ENCODE data around the gene SAV1. TPM values are rescaled to one million over a fixed set of nuclear protein-coding genes. Genes with fewer than 3 reads are reported as not detected.
A peak's percentile ranks its signal among the peaks of the same experiment; 100 is the strongest.

SAV1 gene
- total and polyA plus RNA-seq, 2 of the 4 experiments (the other 2 are of a cell fraction) = 17.0 to 18.8 TPM

- intact Hi-C loops (cut with micrococcal nuclease) (no loop called here), in situ Hi-C loops (cut with MboI; ENCODE audit: low sequenced_read_pairs) (no loop called here), dilution Hi-C loops (cut with HindIII; ENCODE audit: low sequenced_read_pairs, unreplicated experiment) (no loop called here)
- H4K20me1 ChIP-seq (ENCODE audit: insufficient read depth, low read length) = no peaks in the 10 kb centered on the region
- no peak overlapping the region for H3K56ac ChIP-seq (ENCODE audit: extremely low read depth, insufficient read depth, low read length)
- no peaks in the 10 kb centered on the region for H3K27me3 ChIP-seq (ENCODE audit: control insufficient read depth, insufficient read depth, low read length)
- CTCF ChIA-PET = interaction anchor here (1.0 kb wide), 1 partner anchor 14 kb away, joined by 4 read pairs; no protein-coding TSS in a partner anchor
- H2BK20ac ChIP-seq (ENCODE audit: low read depth, low read length) = no peak overlapping the region
- H2AFZ ChIP-seq (replicated peaks; ENCODE audit: low read length, poor library complexity) = no peak overlapping the region
- H3K9ac ChIP-seq (ENCODE audit: low read depth, low read length) = no peak overlapping the region
- H3K9me1 ChIP-seq (ENCODE audit: insufficient read depth, low read length) = no peaks in the 10 kb centered on the region; the same call in 1 of the 2 replicates
- WGBS, 2 experiments (ENCODE audit: extremely low coverage in 2 of 2, insufficient read length in 1 of 2) = 0% methylated on average over 1 of the region's 1 CpG; no CpG with 5 or more reads in 1 of the 2 experiments
- DNase-seq (peak; percentile 39), ATAC-seq (ENCODE audit: low read depth) (no peak)
- H2BK120ac ChIP-seq (ENCODE audit: low read depth, low read length) = no peak overlapping the region
- no peak overlapping the region for H3K14ac ChIP-seq (replicated peaks; ENCODE audit: low read depth, low read length)
- no peak overlapping the region for H3K4me2 ChIP-seq (ENCODE audit: low read depth, low read length)
- H2AK9ac ChIP-seq (replicated peaks; ENCODE audit: low read depth, low read length, poor library complexity) = no peak overlapping the region
- TF ChIP-seq FOS (IDR thresholded peaks at IDR 0.05; ENCODE audit: low read depth, low read length) = no peak
- TF ChIP-seq CHD1 (IDR thresholded peaks at IDR 0.05; ENCODE audit: low read depth, low read length) = no peak
- no peak for TF ChIP-seq NFE2L2 (IDR thresholded peaks at IDR 0.05; ENCODE audit: low read depth, low read length)
- no peak for TF ChIP-seq MAZ (IDR thresholded peaks at IDR 0.05; ENCODE audit: borderline replicate concordance, low read depth, low read length)
- no peak for TF ChIP-seq BHLHE40 (IDR thresholded peaks at IDR 0.05; ENCODE audit: low read depth, low read length)
- no peak for TF ChIP-seq USF2 (IDR thresholded peaks at IDR 0.05; ENCODE audit: low read depth, low read length)
- no peak for TF ChIP-seq ELK1 (IDR thresholded peaks at IDR 0.05; ENCODE audit: borderline replicate concordance, low read depth, low read length)
- TF ChIP-seq MXI1 (IDR thresholded peaks at IDR 0.05; ENCODE audit: borderline replicate concordance, low read depth, low read length) = no peak
- TF ChIP-seq RCOR1 (IDR thresholded peaks at IDR 0.05; ENCODE audit: insufficient replicate concordance, low read length) = no peak
- TF ChIP-seq POLR2A (IDR thresholded peaks at IDR 0.05; ENCODE audit: low read depth, low read length) = no peak
- TF ChIP-seq SMC3 (IDR thresholded peaks at IDR 0.05; ENCODE audit: low read depth, low read length) = no peak
- TF ChIP-seq CTCF (conservative IDR thresholded peaks at IDR 0.05; ENCODE audit: low read depth, low read length) = no peak
- H3K4me1 ChIP-seq (ENCODE audit: control insufficient read depth, insufficient read depth, low read length) = peaks cover 1% of the 10 kb centered on the region; the same call in 1 of the 2 replicates
- no peak overlapping the region for H3K18ac ChIP-seq (ENCODE audit: low read depth, low read length)
- no peak overlapping the region for H3K27ac ChIP-seq (ENCODE audit: insufficient read depth, low read length)
- BruUV-seq (replicated peaks) = no TSS peak
- H3K4me3 ChIP-seq (ENCODE audit: insufficient read depth, low read depth, low read length) = no peak overlapping the region
- H4K8ac ChIP-seq (ENCODE audit: low read depth in 2 of 2, low read length in 2 of 2) = no peak overlapping the region
- no peak overlapping the region for H3K23ac ChIP-seq (ENCODE audit: low read depth, low read length)
- H2BK15ac ChIP-seq (ENCODE audit: low read depth, low read length) = no peak overlapping the region
- POLR2A ChIA-PET (ENCODE audit: unreplicated experiment) = no interaction called here
- H2BK5ac ChIP-seq (ENCODE audit: low read depth, low read length, poor library complexity, severe bottlenecking) = no peak overlapping the region
- no peaks in the 10 kb centered on the region for H3K36me3 ChIP-seq (ENCODE audit: control insufficient read depth, insufficient read depth, low read length)
- H3K79me1 ChIP-seq (ENCODE audit: low read depth in 1 of 2, low read length in 2 of 2) = no peaks in the 10 kb centered on the region
- no peaks in the 10 kb centered on the region for H3K9me3 ChIP-seq (ENCODE audit: control insufficient read depth, insufficient read depth, low read length)
- H4K5ac ChIP-seq (ENCODE audit: low read depth, low read length) = no peak overlapping the region
- no peak overlapping the region for H3K4ac ChIP-seq (ENCODE audit: low read depth, low read length)
- H2AK5ac ChIP-seq (ENCODE audit: low read depth, low read length) = no peak overlapping the region
- no peak overlapping the region for H4K91ac ChIP-seq (ENCODE audit: insufficient read depth, low read depth, low read length)
Observed at GRCh38 chr14:50605766-50606165, 62.3 kb downstream of the SAV1 start.
